ENCODE measurements around the gene SLC6A19.
"Not testable (repeated sequence)": the region's sequence is repeated elsewhere in the genome, so short reads cannot be mapped to it uniquely, and the experiment has no call there.

Gene SLC6A19

DNA sequence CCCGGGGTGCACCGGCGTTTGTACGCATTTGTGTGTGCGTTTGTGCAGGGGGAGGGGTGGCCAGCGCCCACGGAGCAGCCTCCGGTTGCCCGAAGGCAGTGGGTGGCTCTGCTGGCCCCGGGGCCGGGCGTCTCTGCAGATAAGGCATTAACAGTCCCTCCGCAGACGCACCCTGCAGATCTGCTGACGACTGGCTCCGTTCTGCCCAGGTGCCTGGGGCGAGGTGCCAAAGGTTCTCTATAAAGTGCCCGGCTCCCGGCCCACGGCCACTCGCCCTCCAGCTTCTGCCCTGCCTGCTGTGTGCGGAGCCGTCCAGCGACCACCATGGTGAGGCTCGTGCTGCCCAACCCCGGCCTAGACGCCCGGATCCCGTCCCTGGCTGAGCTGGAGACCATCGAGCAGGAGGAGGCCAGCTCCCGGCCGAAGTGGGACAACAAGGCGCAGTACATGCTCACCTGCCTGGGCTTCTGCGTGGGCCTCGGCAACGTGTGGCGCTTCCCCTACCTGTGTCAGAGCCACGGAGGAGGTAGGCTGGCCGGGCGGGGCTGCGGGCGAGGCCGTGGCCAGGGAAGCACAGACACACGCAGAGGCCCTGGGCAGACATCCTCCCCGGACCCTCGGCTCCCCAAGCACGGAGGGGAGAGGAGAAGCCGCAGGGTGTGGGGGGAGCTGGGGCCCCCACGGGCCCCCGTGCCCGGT is at the start of gene SLC6A19:
TSS of gene SLC6A19 (plus strand) at position 269 of the 699 bp plus-strand sequence. CDS start at position 325, 56 bp downstream.
- no peak for DNase-seq (ENCODE audit: low read depth in 2 of 3, low spot score in 2 of 3)

GRCh38 chr5:1152156-1152555 is 49.2 kb upstream of the SLC6A19 start:
- no peak for DNase-seq (ENCODE audit: low read depth in 2 of 3, low spot score in 2 of 3)

DNA sequence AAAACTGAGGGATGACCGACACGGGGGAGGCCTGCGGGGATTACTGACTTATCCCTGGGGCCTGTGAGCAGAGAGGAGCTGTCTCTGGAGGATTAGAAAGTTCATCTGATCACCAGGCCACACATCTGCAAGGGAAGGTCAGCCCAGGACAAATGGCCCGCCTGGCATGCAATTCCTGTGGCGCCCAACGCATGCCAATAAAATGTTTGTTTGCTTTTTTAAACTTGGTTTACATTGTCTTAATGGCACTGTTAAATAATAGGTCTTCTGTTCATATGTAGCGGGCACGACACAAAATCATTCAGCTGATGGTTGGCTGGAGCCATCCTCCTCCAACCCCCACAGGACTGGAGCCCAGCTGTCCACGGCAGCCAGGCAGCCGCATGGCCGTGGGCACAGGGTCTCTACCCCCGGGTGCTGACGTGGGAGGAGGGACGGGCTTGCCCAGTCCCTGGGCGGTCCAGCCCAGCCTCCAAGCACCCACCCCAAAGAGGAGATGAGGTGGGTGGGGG is 48.6 kb upstream of the SLC6A19 start:
- DNase-seq (ENCODE audit: low read depth in 2 of 3, low spot score in 2 of 3), result no peak

DNA sequence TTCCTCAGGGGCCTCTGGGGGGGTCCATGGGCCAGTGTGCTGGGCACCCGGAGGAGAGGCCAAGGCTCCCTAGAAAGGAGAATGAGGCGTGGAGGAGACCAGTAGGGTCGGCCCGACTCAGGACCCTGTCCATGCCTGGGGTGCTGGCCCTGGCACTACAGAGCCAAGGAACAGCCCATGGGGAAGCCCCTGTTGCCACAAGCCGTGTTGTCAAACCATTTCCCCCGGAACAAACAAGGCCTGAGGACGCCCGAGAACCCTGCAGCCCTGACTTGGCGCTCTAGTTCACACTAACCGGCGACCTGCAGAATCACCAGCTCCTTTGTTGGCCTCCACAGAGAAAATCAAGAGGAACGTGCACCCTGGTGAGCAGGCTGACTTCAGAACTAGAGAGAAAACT is 48.0 kb upstream of the SLC6A19 start:
- DNase-seq (ENCODE audit: low read depth in 2 of 3, low spot score in 2 of 3), result no peak

GRCh38 chr5:1155191-1156032 is 46.0 kb upstream of the SLC6A19 start:
- DNase-seq (ENCODE audit: low read depth in 2 of 3, low spot score in 2 of 3), result no peak

GRCh38 chr5:1156033-1156753 is 45.2 kb upstream of the SLC6A19 start:
- DNase-seq (ENCODE audit: low read depth in 2 of 3, low spot score in 2 of 3), result no peak

DNA sequence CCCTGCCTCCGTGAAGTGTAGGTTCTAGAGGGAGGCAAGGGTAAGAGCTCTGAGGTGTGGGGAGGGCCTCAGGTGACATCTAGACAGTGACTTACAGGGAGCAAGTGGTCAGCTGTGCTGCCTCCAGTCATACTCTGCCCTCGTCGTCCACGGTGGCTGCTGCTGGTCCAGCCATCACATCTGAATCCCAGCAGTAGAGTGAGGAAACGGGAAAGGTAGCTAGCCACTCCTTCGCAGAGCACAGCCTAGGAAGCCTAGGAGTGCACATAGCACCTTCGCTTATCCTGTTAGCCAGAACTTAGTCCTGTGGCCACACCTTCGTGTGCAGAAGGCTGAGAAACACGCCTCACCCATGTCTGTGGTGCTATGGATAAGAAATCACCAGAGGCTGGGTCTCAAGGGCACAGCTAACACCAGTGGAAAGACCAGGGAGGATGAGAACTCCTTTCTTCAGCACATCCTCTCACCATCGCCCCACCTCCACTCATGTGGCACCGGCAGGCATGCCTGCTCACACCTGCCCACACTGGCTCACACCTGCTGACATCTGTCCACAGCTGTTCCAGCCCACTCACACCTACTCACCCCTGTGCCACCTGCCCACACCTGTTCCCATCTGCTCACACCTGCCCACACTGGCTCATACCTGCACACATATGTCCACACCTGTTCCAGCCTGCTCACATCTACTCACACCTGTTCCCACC is 44.5 kb upstream of the SLC6A19 start:
- no peak for DNase-seq (ENCODE audit: low read depth in 2 of 3, low spot score in 2 of 3)

DNA sequence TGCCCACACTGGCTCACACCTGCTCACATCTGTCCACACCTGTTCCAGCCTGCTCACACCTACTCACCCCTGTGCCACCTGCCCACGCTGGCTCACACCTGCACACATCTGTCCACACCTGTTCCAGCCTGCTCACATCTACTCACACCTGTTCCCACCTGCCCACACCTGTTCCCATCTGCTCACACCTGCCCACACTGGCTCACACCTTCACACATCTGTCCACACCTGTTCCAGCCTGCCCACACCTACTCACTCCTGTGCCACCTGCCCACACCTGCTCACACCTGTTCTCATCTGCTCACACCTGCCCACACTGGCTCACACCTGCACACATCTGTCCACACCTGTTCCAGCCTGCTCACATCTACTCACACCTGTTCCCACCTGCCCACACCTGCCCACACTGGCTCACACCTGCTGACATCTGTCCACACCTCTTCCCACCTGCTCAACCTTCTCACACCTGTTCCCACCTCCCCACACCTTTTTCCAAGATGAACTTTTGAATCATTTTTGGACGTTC is 43.9 kb upstream of the SLC6A19 start:
- DNase-seq (ENCODE audit: low read depth in 2 of 3, low spot score in 2 of 3), result not testable (repeated sequence)

DNA sequence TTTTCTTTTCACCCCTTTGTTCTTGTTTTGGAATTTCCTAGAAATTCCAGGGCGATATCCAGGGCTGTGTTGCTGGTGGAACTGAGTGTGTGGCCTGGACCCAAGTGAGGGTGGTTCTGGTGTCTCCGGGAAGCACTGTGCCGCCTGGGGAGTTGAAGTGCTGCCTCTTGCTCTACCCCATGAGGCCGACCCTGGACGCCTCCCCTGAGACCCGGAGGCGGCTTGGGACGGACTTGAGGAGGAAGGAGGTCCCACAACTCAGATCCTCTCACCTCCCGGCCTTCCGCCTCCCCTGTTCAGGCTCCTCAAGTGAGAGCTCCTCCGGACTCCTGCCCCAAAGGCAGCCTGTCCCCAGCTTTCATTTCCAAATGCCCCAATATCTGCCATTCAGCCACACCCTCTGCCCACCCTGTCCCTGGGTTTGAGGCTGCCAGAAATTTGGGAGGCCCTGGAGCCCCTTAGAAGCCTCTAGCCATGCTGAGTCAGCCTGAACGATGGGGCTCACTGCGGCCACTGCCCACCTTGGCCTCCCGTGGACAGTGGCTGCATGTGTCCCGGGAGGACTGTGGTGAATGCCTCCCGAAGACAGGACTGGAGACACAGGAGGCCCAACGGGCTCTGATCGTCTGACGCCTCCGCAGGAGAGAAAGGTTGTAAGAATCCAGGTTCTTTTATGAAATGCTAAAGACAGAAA is 42.6 kb upstream of the SLC6A19 start:
- no peak for DNase-seq (ENCODE audit: low read depth in 2 of 3, low spot score in 2 of 3)

DNA sequence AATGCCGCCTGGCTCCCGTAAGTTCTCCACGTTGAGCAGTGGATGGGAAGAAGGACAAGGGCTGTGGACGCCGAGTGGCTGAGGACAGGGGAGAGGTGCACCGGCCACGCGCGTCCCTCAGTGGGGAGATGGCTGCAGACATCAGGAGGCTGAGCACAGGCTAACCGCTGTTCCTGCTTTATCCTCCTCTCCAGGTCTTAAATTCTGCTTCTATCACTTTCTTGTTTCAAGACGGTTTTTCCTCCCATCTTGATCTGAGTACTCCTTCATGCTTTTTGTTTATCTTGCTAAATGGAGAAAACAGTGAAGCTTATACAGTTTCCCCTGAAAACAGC is 42.1 kb upstream of the SLC6A19 start:
- DNase-seq (ENCODE audit: low read depth in 2 of 3, low spot score in 2 of 3), result no peak

- no peak for DNase-seq (ENCODE audit: low read depth in 2 of 3, low spot score in 2 of 3)
Observed at GRCh38 chr5:1159774-1160406, 41.5 kb upstream of the SLC6A19 start.

- no peak for DNase-seq (ENCODE audit: low read depth in 2 of 3, low spot score in 2 of 3)
Observed at GRCh38 chr5:1161108-1161832, 40.1 kb upstream of the SLC6A19 start.

GRCh38 chr5:1161833-1162229 is 39.6 kb upstream of the SLC6A19 start:
- no peak for DNase-seq (ENCODE audit: low read depth in 2 of 3, low spot score in 2 of 3)

DNA sequence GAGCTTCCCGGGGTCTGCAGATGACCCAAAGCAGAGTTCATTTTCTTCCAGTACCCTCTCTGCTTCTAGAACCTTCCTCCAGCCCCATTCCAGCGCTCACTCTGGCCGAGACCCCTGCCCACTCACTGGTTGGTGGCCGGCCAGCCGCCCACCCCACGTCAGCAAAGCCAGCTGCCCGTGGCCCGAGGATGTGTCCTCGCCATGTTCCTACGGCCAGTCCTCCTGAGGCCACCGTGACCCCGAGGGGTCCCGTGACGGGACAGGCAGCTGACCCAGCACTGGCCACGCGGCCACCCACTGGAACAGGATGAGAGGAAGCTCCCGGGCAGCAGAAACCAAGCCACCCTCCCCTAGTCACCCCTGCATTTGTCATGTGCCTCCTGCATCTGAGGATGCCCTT is 39.1 kb upstream of the SLC6A19 start:
- DNase-seq (ENCODE audit: low read depth in 2 of 3, low spot score in 2 of 3), result no peak

GRCh38 chr5:1162751-1163150 is 38.6 kb upstream of the SLC6A19 start:
- no peak for DNase-seq (ENCODE audit: low read depth in 2 of 3, low spot score in 2 of 3)

GRCh38 chr5:1163366-1163765 is 38.0 kb upstream of the SLC6A19 start:
- DNase-seq (ENCODE audit: low read depth in 2 of 3, low spot score in 2 of 3), result no peak

DNA sequence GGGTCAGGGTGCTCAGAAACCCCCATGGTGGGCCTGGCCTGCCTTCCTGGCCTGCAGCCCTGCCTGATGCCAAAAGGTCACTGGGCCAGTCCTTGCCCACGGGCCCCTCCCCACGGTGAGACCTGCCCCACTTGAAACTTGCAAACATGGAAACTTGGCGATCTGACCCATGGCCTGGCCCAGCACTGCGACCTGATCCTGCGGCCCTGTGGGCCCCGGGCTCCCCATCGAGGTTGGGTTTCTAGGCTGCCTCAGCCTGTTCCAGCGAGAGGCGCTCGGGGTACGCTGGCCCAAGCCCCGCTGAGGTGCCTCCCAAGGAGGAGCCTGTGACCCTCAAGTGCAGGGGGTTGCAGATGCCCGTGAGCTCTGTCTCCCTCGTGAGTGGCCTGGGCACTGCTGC is 37.5 kb upstream of the SLC6A19 start:
- no peak for DNase-seq (ENCODE audit: low read depth in 2 of 3, low spot score in 2 of 3)

DNA sequence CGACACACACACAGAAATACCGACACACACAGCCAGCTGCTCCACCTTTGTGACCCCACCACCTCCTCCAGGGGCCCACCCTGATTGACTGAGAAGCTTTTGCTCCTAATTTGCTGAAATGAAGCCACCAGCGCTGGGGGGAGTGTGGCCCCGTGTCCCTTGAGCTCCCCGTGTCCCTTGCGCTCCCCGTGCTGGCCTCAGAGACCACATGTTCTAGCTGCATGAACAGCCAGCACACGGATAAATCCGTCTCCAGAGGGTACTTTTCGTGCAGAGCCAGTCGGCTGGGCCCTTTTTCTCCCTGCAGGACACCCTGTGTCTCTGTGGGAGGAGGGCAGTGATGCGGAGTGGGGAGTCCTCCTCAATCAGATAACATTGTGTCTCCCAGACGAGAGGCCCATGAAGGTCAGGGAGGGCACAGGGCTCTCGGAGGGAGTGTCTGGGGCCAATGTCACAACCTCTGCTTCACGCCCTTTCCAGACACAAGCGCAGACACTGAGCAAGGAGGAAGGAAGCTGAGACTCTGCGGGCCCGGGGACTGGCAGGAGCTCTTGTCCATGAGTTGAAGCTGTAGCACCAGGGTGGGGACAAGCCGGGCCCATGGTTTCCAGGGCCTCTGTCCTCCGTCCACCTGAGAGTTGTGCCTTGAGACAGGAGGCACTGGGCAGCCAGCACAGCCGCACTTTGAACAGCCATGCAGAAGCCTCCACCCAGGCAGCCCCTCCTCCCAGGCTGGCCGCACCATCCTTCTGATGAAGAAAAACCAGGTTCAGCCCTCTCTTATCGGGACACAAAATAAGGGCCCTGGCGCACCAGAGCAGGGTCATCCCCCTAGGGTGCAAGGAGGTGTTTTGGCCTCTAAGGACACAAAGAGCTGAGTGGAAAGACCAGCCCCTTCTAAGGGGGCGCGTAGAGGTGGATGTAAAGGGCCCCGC is 36.4 kb upstream of the SLC6A19 start:
- no peak for DNase-seq (ENCODE audit: low read depth in 2 of 3, low spot score in 2 of 3)
